Parathyroid adenoma (tissue), 2 donors: ENCODE data around the gene SAPCD2.

Source experiments
- H2AFZ ChIP-seq: fragments of 300-600 bp; sonication (generic); one replicate; pipeline ENCODE4 v1.7.0; 2017; ENCODE audit warnings: antibody characterized with exemption, mild to moderate bottlenecking
- H3K27ac ChIP-seq: fragments of 300-600 bp; sonication (generic); one replicate; pipeline ENCODE4 v1.7.0; 2017
- H3K27me3 ChIP-seq: fragments of 300-600 bp; sonication (generic); one replicate; pipeline ENCODE4 v1.7.0; 2017; ENCODE audit warnings: low read length; ENCODE audit not compliant: control insufficient read depth, insufficient read depth
- H3K36me3 ChIP-seq: fragments of 300-600 bp; sonication (generic); one replicate; pipeline ENCODE4 v1.7.0; 2017; ENCODE audit warnings: low read length; ENCODE audit not compliant: control insufficient read depth, insufficient read depth
- H3K4me1 ChIP-seq: fragments of 300-600 bp; sonication (generic); one replicate; pipeline ENCODE4 v1.7.0; 2017; ENCODE audit warnings: control low read depth
- H3K4me2 ChIP-seq: fragments of 300-600 bp; sonication (generic); one replicate; pipeline ENCODE4 v1.7.0; 2017; ENCODE audit warnings: low read length
- H3K4me3 ChIP-seq: fragments of 300-600 bp; sonication (generic); one replicate; pipeline ENCODE4 v1.7.0; 2017; ENCODE audit warnings: low read depth, low read length
- H3K79me2 ChIP-seq: fragments of 300-600 bp; sonication (generic); one replicate; pipeline ENCODE4 v1.7.0; 2017; ENCODE audit warnings: control low read depth
- H3K9ac ChIP-seq: fragments of 300-600 bp; sonication (generic); one replicate; pipeline ENCODE4 v1.7.0; 2017; ENCODE audit warnings: mild to moderate bottlenecking
- H3K9me3 ChIP-seq: fragments of 300-600 bp; sonication (generic); one replicate; pipeline ENCODE4 v1.7.0; 2017; ENCODE audit warnings: low read length; ENCODE audit not compliant: control insufficient read depth
- CTCF ChIP-seq: fragments of 300-600 bp; sonication (generic); IDR thresholded peaks from one replicate; pipeline ENCODE4 v1.7.0; 2017; ENCODE audit warnings: antibody characterized with exemption, mild to moderate bottlenecking
- donor health status: primary hyperparathyroidism.

The SAPCD2 gene

GRCh38 chr9:137112564-137113384, 42.4 kb upstream of the SAPCD2 start:
- no peak for TF ChIP-seq CTCF
- Histone ChIP-seq H3K4me1 (peaks cover 3% of the 10 kb centered on the region), H3K9me3 (no peaks in the 10 kb centered on the region), H3K9ac (no peak overlapping the region), H3K4me2 (no peak overlapping the region), H3K27me3 (no peaks in the 10 kb centered on the region), H3K27ac (no peak overlapping the region), H3K36me3 (no peaks in the 10 kb centered on the region), H3K4me3 (no peak overlapping the region), H3K79me2 (no peaks in the 10 kb centered on the region), H2AFZ (no peak overlapping the region)

GRCh38 chr9:137111788-137112563, 41.6 kb upstream of the SAPCD2 start:
- no peak overlapping the region for H3K4me2 ChIP-seq
- H3K4me1 ChIP-seq, result peaks cover 3% of the 10 kb centered on the region
- no peak overlapping the region for H3K4me3 ChIP-seq
- no peak for TF ChIP-seq CTCF
- no peak overlapping the region for H3K27ac ChIP-seq
- no peak overlapping the region for H2AFZ ChIP-seq
- no peaks in the 10 kb centered on the region for H3K27me3 ChIP-seq
- H3K9me3 ChIP-seq, result no peaks in the 10 kb centered on the region
- H3K9ac ChIP-seq, result no peak overlapping the region
- no peaks in the 10 kb centered on the region for H3K36me3 ChIP-seq
- no peaks in the 10 kb centered on the region for H3K79me2 ChIP-seq

- H3K27me3 ChIP-seq, result no peaks in the 10 kb centered on the region
- H3K36me3 ChIP-seq, result no peaks in the 10 kb centered on the region
- TF ChIP-seq CTCF, result no peak
- no peak overlapping the region for H3K4me2 ChIP-seq
- H3K4me1 ChIP-seq, result peaks cover 3% of the 10 kb centered on the region
- H3K9me3 ChIP-seq, result no peaks in the 10 kb centered on the region
- no peak overlapping the region for H2AFZ ChIP-seq
- no peak overlapping the region for H3K27ac ChIP-seq
- no peak overlapping the region for H3K9ac ChIP-seq
- no peak overlapping the region for H3K4me3 ChIP-seq
- H3K79me2 ChIP-seq, result no peaks in the 10 kb centered on the region
Measured at GRCh38 chr9:137110911-137111787, 40.8 kb upstream of the SAPCD2 start.

- no peak overlapping the region for H3K27ac ChIP-seq
- TF ChIP-seq CTCF, result no peak
- H3K9me3 ChIP-seq, result no peaks in the 10 kb centered on the region
Measured at GRCh38 chr9:137110147-137110910, 40.0 kb upstream of the SAPCD2 start.

More at GRCh38 chr9:137110147-137110910, 40.0 kb upstream of the SAPCD2 start:
- H3K79me2 ChIP-seq, result no peaks in the 10 kb centered on the region
- H3K9ac ChIP-seq, result no peak overlapping the region
- no peaks in the 10 kb centered on the region for H3K36me3 ChIP-seq
- H3K4me1 ChIP-seq, result peaks cover 3% of the 10 kb centered on the region
- no peak overlapping the region for H3K4me3 ChIP-seq
- no peak overlapping the region for H3K4me2 ChIP-seq
- H3K27me3 ChIP-seq, result no peaks in the 10 kb centered on the region
- no peak overlapping the region for H2AFZ ChIP-seq
